ENCODE results near the gene SRGAP2C. TPM values are rescaled to one million over a fixed set of nuclear protein-coding genes. Genes with fewer than 3 reads are reported as not detected.
"Not testable (repeated sequence)": the region's sequence is repeated elsewhere in the genome, so short reads cannot be mapped to it uniquely, and the experiment has no call there.

The SRGAP2C gene
- total RNA-seq, 2 experiments from 2014 or later = 26.3 to 31.0 TPM

DNA sequence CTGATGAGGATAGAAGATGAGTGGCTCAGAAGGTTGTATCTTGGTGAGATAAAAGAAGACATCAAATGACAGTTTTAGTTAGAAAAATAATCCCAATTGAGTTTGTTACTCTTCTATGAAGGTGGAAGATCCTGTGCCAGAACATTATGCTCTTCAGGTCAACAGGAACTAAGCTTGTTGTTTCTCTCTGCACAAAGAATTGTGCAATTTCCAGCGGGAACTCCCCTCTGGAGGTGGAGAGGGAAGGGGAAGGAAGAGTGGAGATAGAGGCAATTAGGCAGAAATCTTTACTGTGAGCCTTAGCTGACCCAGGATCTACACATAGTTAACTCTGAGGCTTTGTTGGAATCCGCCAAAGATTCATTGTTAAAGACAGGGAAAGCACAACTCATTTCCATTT lies 77.4 kb downstream of the SRGAP2C start:
- DNase-seq; H3K36me3 Mint-ChIP-seq; H3K9me3 Mint-ChIP-seq; H3K27ac Mint-ChIP-seq; ATAC-seq (ENCODE audit: low read depth); POLR2A ChIA-PET; H3K27me3 Mint-ChIP-seq; H3K4me1 Mint-ChIP-seq; H3K4me3 Mint-ChIP-seq: not testable (repeated sequence)

GRCh38 chr1:121263789-121264244 lies 79.0 kb downstream of the SRGAP2C start:
- H3K4me3 Mint-ChIP-seq, H3K4me1 Mint-ChIP-seq, DNase-seq, H3K9me3 Mint-ChIP-seq, POLR2A ChIA-PET, H3K27me3 Mint-ChIP-seq, H3K36me3 Mint-ChIP-seq: not testable (repeated sequence)
- peak overlapping the region; percentile 42 for H3K27ac Mint-ChIP-seq
- ATAC-seq (ENCODE audit: low read depth) = peak; percentile 86

DNA sequence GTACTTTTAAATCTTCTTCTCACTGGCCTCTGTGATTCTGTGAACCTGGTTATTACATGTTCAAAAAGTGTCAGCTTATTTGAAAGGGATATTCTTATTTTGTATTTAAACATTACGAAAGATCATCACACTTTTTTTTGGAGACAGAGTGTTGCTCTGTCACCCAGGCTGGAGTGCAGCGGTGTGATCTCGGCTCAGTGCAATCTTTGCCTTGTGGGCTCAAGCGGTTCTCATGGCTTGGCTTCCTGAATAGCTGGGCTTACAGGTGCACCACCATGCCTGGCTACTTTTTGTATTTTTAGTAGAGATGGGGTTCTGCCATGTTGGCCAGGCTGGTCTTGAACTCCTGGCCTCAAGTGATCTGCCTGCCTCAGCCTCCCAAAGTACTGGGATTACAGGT lies 82.3 kb downstream of the SRGAP2C start:
- H3K9me3 Mint-ChIP-seq; H3K36me3 Mint-ChIP-seq; H3K4me3 Mint-ChIP-seq; H3K27me3 Mint-ChIP-seq; POLR2A ChIA-PET; H3K27ac Mint-ChIP-seq; DNase-seq; ATAC-seq (ENCODE audit: low read depth); H3K4me1 Mint-ChIP-seq: not testable (repeated sequence)

DNA sequence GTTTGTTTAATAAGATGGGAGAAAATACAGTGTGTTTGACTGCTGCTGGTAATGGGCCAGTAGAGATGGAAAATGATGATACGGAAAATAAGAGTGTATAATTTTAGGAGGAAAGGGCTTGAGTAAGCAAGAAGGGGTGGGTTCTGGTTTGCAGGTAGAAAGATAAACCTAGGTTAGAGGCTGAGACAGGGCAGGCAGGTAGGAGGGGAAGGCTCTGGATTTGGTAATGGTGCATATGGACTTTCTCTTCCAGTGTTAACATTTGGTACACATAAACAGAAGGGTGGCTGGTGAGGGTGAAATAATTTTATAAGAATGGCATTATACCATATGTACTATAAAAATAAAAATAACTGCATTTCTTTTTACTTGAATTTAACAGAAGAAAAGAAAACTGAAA lies 84.5 kb downstream of the SRGAP2C start:
- H3K4me1 Mint-ChIP-seq, POLR2A ChIA-PET, DNase-seq: not testable (repeated sequence)

DNA sequence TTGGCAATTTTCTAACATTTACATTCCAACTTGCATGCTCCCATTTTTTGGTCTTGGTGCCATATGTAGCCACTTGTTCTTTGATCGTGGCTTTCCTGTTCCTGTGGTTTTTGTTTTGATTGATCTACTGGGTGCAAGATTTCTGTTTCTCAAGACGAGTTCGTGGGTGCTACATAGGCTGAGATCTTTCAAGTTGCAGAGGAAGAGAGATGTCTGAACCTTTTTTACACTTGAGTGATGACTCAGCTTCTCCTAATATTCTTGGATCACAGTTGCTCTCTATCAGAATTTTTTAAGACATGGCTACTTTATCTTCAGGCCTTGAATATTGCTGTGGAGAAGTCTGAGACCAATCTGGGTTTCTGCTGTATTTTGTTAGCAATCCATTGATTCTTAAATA lies 85.2 kb downstream of the SRGAP2C start:
- Mint-ChIP-seq H3K4me3 (peak overlapping the region; percentile 91), H3K27ac (peak overlapping the region; percentile 92)
- H3K9me3 Mint-ChIP-seq, DNase-seq, H3K36me3 Mint-ChIP-seq, POLR2A ChIA-PET, H3K27me3 Mint-ChIP-seq, H3K4me1 Mint-ChIP-seq: not testable (repeated sequence)
- ATAC-seq (ENCODE audit: low read depth) = peak; percentile 81

More for the DNA sequence above, 84.5 kb downstream of the SRGAP2C start:
- not testable (repeated sequence) for H3K27ac Mint-ChIP-seq, H3K4me3 Mint-ChIP-seq, H3K9me3 Mint-ChIP-seq, H3K36me3 Mint-ChIP-seq, H3K27me3 Mint-ChIP-seq
- peak; percentile 19 for ATAC-seq (ENCODE audit: low read depth)

- H3K9me3 Mint-ChIP-seq; H3K36me3 Mint-ChIP-seq; H3K27ac Mint-ChIP-seq; ATAC-seq (ENCODE audit: low read depth); H3K27me3 Mint-ChIP-seq; H3K4me3 Mint-ChIP-seq; POLR2A ChIA-PET; H3K4me1 Mint-ChIP-seq; DNase-seq: not testable (repeated sequence)
Measured at GRCh38 chr1:121271143-121271715, 86.5 kb downstream of the SRGAP2C start.

- ATAC-seq (ENCODE audit: low read depth); H3K4me3 Mint-ChIP-seq; DNase-seq; H3K27ac Mint-ChIP-seq; H3K36me3 Mint-ChIP-seq; H3K9me3 Mint-ChIP-seq; H3K4me1 Mint-ChIP-seq; POLR2A ChIA-PET; H3K27me3 Mint-ChIP-seq: not testable (repeated sequence)
Measured at GRCh38 chr1:121275435-121275834, 90.7 kb downstream of the SRGAP2C start.

- H3K4me3 Mint-ChIP-seq; H3K27me3 Mint-ChIP-seq; DNase-seq; ATAC-seq (ENCODE audit: low read depth); H3K27ac Mint-ChIP-seq; POLR2A ChIA-PET; H3K9me3 Mint-ChIP-seq; H3K4me1 Mint-ChIP-seq; H3K36me3 Mint-ChIP-seq: not testable (repeated sequence)
Measured at GRCh38 chr1:121278202-121278601, 93.4 kb downstream of the SRGAP2C start.

DNA sequence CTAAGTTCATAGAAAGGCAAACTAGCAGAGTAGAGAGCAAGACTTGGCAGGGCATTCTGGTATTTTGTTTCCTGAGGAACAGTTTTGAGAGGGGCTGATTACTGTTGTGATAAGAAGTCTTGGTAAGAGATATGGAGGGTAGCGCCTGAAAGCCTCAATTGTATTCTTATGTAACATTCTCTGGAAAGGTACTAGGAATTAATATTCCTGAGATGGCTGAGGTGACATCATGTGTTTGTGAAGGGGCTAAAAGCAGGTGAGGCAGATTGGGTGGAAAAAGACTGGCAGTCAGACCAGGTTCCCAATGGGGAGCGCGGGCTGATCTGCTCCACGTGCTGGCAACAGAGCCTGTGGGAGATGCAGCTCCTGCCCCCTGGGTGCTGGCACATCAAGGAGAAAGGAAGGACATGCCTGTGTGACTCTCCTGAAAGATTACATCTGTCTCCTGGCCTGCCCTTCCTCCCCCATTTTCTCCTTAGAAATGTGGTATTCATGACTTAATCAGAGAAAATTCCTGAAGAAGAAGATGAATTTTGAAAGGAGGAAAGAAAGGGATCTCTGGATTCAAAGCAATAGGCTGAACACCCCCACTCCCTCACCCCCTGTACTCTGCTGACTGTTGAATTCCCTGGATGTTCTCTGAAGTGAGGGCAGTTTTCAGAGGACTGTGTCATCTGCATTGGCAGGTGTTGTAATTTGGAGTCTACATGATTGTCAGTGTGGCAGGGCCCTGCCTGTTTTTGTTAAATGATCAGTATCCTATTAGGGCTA lies 94.2 kb downstream of the SRGAP2C start:
- H3K27ac Mint-ChIP-seq; H3K4me1 Mint-ChIP-seq; H3K9me3 Mint-ChIP-seq; DNase-seq; H3K36me3 Mint-ChIP-seq; H3K27me3 Mint-ChIP-seq; ATAC-seq (ENCODE audit: low read depth); POLR2A ChIA-PET; H3K4me3 Mint-ChIP-seq: not testable (repeated sequence)

GRCh38 chr1:121279548-121279898 lies 94.7 kb downstream of the SRGAP2C start:
- H3K4me1 Mint-ChIP-seq; H3K27me3 Mint-ChIP-seq; H3K4me3 Mint-ChIP-seq; H3K27ac Mint-ChIP-seq; ATAC-seq (ENCODE audit: low read depth); DNase-seq; POLR2A ChIA-PET; H3K36me3 Mint-ChIP-seq; H3K9me3 Mint-ChIP-seq: not testable (repeated sequence)

DNA sequence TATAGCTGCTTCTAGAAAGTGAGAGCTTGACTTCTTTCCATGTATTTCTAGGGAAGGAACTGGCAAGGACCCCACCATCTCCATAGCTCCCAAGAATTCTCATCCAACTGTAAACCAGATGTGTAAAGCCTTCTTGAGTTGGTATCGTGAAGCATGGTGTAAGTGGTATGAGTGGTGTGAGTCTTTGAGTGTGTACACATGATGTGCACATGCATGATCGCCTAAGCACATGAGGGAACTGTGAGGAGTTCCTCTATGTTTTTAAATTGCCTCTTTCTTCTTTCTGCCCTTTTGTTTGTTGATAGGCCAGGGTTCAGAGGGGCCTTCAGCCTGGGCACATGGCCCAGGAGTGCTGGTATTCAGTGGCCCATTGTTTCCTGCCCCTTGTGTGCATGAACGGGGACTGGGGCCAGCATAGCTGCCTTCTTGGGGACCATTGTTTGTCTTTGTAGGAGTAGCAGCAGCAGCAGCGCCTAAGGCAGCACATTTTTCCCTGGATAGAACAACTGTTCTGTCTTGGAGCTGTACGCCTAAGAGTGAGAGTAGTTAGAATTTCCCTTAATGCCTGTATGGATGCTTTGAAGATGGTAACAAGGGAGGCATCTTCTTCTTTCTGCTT lies 96.0 kb downstream of the SRGAP2C start:
- POLR2A ChIA-PET; DNase-seq; H3K27me3 Mint-ChIP-seq; H3K9me3 Mint-ChIP-seq; H3K27ac Mint-ChIP-seq; H3K4me1 Mint-ChIP-seq; H3K4me3 Mint-ChIP-seq; ATAC-seq (ENCODE audit: low read depth); H3K36me3 Mint-ChIP-seq: not testable (repeated sequence)

DNA sequence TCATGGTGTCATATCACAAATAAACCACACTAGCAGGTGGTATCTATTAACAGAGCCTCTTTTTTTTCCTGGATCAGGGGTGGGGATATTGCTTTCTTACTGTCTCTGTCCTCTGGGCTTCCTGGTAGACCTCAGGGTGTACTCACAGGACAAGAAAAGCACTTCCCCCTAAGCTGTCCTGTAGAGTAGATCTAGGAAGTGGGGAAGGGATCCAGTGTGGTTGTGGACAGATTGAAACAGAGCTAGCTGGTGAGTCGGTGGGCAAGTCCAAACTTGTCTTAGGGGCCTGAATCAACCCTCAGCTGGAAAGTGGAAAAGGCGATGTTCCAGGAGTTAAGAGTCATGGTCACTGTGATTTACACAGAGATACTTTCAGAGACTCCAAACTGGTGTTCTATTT lies 96.7 kb downstream of the SRGAP2C start:
- ATAC-seq (ENCODE audit: low read depth); H3K27me3 Mint-ChIP-seq; H3K4me3 Mint-ChIP-seq; H3K36me3 Mint-ChIP-seq; H3K9me3 Mint-ChIP-seq; POLR2A ChIA-PET; H3K4me1 Mint-ChIP-seq; DNase-seq; H3K27ac Mint-ChIP-seq: not testable (repeated sequence)

GRCh38 chr1:121283587-121284180 lies 98.9 kb downstream of the SRGAP2C start:
- H3K9me3 Mint-ChIP-seq; H3K36me3 Mint-ChIP-seq; H3K27ac Mint-ChIP-seq; H3K27me3 Mint-ChIP-seq; H3K4me1 Mint-ChIP-seq; DNase-seq; POLR2A ChIA-PET; H3K4me3 Mint-ChIP-seq; ATAC-seq (ENCODE audit: low read depth): not testable (repeated sequence)

DNA sequence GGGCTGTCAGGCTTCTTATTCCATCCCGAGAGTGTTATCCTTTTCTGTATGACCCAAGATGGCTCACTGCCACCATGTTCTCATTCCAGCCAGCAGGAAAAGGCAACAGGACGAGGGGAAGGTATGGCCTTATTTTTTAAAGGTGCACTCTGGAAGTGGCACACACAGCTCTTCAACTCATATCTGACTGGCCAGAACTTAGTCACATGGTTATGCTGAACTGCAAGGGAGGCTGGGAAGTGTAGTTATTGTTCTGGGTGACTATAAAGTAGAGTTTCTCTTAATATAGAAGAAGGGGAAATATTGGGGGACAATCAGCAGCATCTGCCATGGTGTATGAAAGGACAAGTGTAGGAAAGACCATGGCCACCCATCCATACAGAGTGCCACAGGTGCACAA lies 107.8 kb downstream of the SRGAP2C start:
- H3K36me3 Mint-ChIP-seq; H3K4me1 Mint-ChIP-seq; H3K27ac Mint-ChIP-seq; DNase-seq; H3K27me3 Mint-ChIP-seq; POLR2A ChIA-PET; ATAC-seq (ENCODE audit: low read depth); H3K4me3 Mint-ChIP-seq; H3K9me3 Mint-ChIP-seq: not testable (repeated sequence)

Measured in activated naive CD8-positive, alpha-beta T cell treated with anti-CD3 and anti-CD28 coated beads, Interleukin-2, amount 10 ng/mL, durations not matched to agents 7 days and 5 days (primary cell).